BJ (cell line): Measurements from ENCODE around the gene SEPTIN10. TPM values are rescaled to one million over a fixed set of nuclear protein-coding genes. Genes with fewer than 3 reads are reported as not detected.

Experiments
- CTCF ChIA-PET: fragments of 350-600 bp; formaldehyde crosslinking; extraction: SDS; loops from one replicate; lab custom pipeline; 2021; ENCODE audit warnings: antibody characterized with exemption, inconsistent platforms; lab: Yijun Ruan, JAX
- POLR2A ChIA-PET: fragments of 300-600 bp; sonication (Branson Sonifier 250); formaldehyde crosslinking; extraction: SDS; loops from one replicate; lab custom pipeline; 2021; ENCODE audit warnings: antibody characterized with exemption; lab: Charles Lee
- DNase-seq: peaks from one replicate; pipeline ENCODE4 v3.0.0-alpha.2; 2011; ENCODE audit warnings: low read depth
- H3K27me3 ChIP-seq: 2 replicates; pipeline ENCODE4 v1.6.0; 2011; ENCODE audit warnings: low read length; ENCODE audit not compliant: control insufficient read depth, insufficient read depth
- H3K36me3 ChIP-seq: 2 replicates; pipeline ENCODE4 v1.5.1; 2011; ENCODE audit warnings: low read length; ENCODE audit not compliant: control insufficient read depth, insufficient read depth
- H3K4me3 ChIP-seq: 2 replicates; pipeline ENCODE4 v1.5.1; 2011; ENCODE audit warnings: low read depth, mild to moderate bottlenecking, control low read depth, low read length
- polyA plus RNA-seq: library from polyadenylated mRNA; depleted of rRNA; stranded (reverse); fragments of >200 nt; gene quantifications from 2 replicates; pipeline ENCODE4 v1.2.3, GENCODE V29; 2011
- TF ChIP-seq, protein P1 (sequence below): IDR thresholded peaks from 2 replicates; pipeline ENCODE4 v1.5.1; 2011; ENCODE audit warnings: low read depth, mild to moderate bottlenecking, control low read depth, inconsistent platforms, low read length, moderate library complexity; ENCODE audit not compliant: insufficient read depth

Gene SEPTIN10
- polyA plus RNA-seq, 1 experiment, result 68.8 TPM

DNA sequence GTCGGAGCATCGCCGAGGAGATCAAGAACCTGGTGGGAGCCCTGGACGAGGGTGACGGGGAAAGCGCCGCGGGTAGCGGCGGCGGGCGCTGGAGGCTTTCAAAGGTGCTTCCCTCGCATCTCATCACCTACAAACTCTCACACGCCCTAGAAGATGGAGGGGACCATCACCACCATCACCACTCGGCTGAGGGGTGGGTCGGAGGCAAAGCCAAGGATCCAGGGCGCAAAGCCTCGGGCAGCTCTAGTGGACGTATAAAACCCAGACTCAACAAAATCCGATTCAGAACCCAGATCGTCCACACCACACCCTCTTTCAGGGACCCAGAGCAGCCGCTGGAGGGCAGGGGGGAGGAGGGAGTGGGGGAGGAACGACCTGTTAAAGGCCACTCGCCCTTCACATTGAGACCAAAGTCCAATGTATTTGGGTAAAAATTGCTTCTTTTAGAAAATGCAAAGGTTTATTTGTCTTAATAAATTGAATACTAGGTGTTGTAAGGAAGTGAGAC lies 1.9 kb upstream of the SEPTIN10 start:
- peak overlapping the region; percentile 81 for H3K4me3 ChIP-seq
- TF ChIP-seq, protein P1, sequence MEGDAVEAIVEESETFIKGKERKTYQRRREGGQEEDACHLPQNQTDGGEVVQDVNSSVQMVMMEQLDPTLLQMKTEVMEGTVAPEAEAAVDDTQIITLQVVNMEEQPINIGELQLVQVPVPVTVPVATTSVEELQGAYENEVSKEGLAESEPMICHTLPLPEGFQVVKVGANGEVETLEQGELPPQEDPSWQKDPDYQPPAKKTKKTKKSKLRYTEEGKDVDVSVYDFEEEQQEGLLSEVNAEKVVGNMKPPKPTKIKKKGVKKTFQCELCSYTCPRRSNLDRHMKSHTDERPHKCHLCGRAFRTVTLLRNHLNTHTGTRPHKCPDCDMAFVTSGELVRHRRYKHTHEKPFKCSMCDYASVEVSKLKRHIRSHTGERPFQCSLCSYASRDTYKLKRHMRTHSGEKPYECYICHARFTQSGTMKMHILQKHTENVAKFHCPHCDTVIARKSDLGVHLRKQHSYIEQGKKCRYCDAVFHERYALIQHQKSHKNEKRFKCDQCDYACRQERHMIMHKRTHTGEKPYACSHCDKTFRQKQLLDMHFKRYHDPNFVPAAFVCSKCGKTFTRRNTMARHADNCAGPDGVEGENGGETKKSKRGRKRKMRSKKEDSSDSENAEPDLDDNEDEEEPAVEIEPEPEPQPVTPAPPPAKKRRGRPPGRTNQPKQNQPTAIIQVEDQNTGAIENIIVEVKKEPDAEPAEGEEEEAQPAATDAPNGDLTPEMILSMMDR, result peak; percentile 41
- no peaks in the 10 kb centered on the region for H3K36me3 ChIP-seq
- ChIA-PET CTCF (interaction anchor here (1.4 to 2.9 kb wide), 2 partner anchors 70 to 100 kb away, joined by 4 to 17 read pairs; no protein-coding TSS in a partner anchor), POLR2A (no interaction called here)
- H3K27me3 ChIP-seq, result no peaks in the 10 kb centered on the region
- no peak for DNase-seq

DNA sequence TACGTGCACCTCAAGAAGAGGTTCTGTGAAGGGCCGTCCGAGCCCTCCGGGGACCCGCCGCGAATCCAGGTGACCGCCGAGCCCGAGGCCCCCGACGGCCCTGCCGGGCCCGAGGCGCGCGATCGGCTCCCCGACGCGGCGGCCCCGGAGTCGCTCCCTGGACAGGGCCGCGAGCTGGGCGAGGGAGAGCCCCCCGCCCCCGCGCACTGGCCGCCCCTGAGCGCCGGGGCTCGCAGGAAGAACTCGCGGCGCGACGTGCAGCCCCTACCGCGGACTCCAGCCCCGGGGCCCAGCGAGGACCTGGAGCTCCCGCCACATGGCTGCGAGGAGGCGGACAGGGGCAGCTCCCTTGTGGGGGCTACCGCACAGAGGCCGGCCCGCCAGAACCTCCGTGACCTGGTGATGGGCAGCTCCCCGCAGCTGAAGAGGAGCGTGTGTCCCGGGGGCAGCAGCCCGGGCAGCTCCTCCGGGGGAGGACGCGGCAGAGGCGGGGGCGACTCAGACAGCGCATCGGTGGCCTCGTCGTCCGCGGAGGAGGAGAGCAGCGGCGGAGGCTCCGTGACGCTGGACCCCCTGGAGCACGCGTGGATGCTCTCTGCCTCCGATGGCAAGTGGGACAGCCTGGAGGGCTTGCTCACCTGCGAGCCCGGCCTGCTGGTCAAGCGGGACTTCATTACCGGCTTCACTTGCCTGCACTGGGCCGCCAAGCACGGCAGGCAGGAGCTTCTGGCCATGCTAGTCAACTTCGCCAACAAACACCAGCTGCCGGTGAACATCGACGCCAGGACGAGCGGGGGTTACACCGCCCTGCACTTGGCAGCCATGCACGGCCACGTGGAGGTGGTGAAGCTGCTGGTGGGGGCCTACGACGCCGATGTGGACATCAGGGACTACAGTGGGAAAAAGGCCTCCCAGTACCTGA lies 1.2 kb upstream of the SEPTIN10 start:
- ChIA-PET POLR2A (no interaction called here), CTCF (interaction anchor here (0.6 to 2.9 kb wide), 8 partner anchors 9 to 121 kb away, joined by 3 to 17 read pairs (median 5); no protein-coding TSS in a partner anchor)
- DNase-seq, result no peak

GRCh38 chr2:109613081-109613921 lies 465 bp downstream of the SEPTIN10 start:
- no peaks in the 10 kb centered on the region for H3K27me3 ChIP-seq
- TF ChIP-seq, protein P1, result no peak
- DNase-seq, result no peak
- H3K36me3 ChIP-seq, result no peaks in the 10 kb centered on the region
- POLR2A ChIA-PET, result interaction anchor here (0.8 kb wide), 1 partner anchor 34 kb away, joined by 4 read pairs; no protein-coding TSS in a partner anchor
- CTCF ChIA-PET, result interaction anchor here (0.7 to 2.9 kb wide), 4 partner anchors 23 to 123 kb away, joined by 4 to 17 read pairs (median 12); no protein-coding TSS in a partner anchor
- H3K4me3 ChIP-seq, result peak overlapping the region; percentile 71

More for the DNA sequence above, 1.2 kb upstream of the SEPTIN10 start:
- TF ChIP-seq, protein P1, result no peak
- Histone ChIP-seq H3K36me3 (no peaks in the 10 kb centered on the region), H3K27me3 (no peaks in the 10 kb centered on the region), H3K4me3 (peak overlapping the region; percentile 81)

GRCh38 chr2:109611467-109612095 lies 2.2 kb downstream of the SEPTIN10 start:
- TF ChIP-seq, protein P1, result no peak
- POLR2A ChIA-PET, result no interaction called here
- Histone ChIP-seq H3K36me3 (no peaks in the 10 kb centered on the region), H3K4me3 (peak overlapping the region; percentile 71), H3K27me3 (no peaks in the 10 kb centered on the region)
- peak; percentile 37 for DNase-seq
- CTCF ChIA-PET, result interaction anchor here (2.9 kb wide), 1 partner anchor 65 kb away, joined by 17 read pairs; no protein-coding TSS in a partner anchor
